Islet precursor cell (in vitro differentiated cells): ENCODE measurements around the gene DPH7.
"Not testable (repeated sequence)": the region's sequence is repeated elsewhere in the genome, so short reads cannot be mapped to it uniquely, and the experiment has no call there.

ENCODE experiments used
- DNase-seq: peaks from one replicate; pipeline ENCODE4 v3.0.0-alpha.2; 2018

DPH7 gene

GRCh38 chr9:137606005-137606621 is 27.4 kb upstream of the DPH7 start:
- peak; percentile 64 for DNase-seq

GRCh38 chr9:137605121-137606004 is 26.6 kb upstream of the DPH7 start, which contains the start of gene ARRDC1:
ARRDC1 (plus strand) TSS chr9:137605686; CDS start chr9:137605718, 32 bp downstream.
- peak; percentile 97 for DNase-seq

- no peak for DNase-seq
Observed at GRCh38 chr9:137604345-137605086, 25.8 kb upstream of the DPH7 start.

- DNase-seq, result no peak
Observed at GRCh38 chr9:137603879-137604278, 25.2 kb upstream of the DPH7 start.

- no peak for DNase-seq
Observed at GRCh38 chr9:137602661-137603060, 23.9 kb upstream of the DPH7 start.

- no peak for DNase-seq
Observed at GRCh38 chr9:137598943-137599342, 20.2 kb upstream of the DPH7 start.

- DNase-seq, result not testable (repeated sequence)
Observed at GRCh38 chr9:137596577-137596976, 17.9 kb upstream of the DPH7 start.

- DNase-seq, result no peak
Observed at GRCh38 chr9:137593176-137593575, 14.5 kb upstream of the DPH7 start.

GRCh38 chr9:137592767-137593166 is 14.0 kb upstream of the DPH7 start:
- DNase-seq, result no peak

- DNase-seq, result peak; percentile 88
Observed at GRCh38 chr9:137590469-137591383, 12.0 kb upstream of the DPH7 start, which contains the start of gene ZMYND19. ZMYND19 (minus strand) TSS chr9:137590512; CDS start chr9:137590263, 249 bp downstream.

GRCh38 chr9:137590123-137590468 is 11.4 kb upstream of the DPH7 start:
- no peak for DNase-seq

- no peak for DNase-seq
Observed at GRCh38 chr9:137589441-137590122, 10.9 kb upstream of the DPH7 start.

GRCh38 chr9:137588891-137589290 is 10.2 kb upstream of the DPH7 start:
- DNase-seq, result no peak

- DNase-seq, result no peak
Observed at GRCh38 chr9:137588311-137588710, 9.6 kb upstream of the DPH7 start.

- no peak for DNase-seq
Observed at GRCh38 chr9:137586854-137587253, 8.1 kb upstream of the DPH7 start.

GRCh38 chr9:137583957-137584356 is 5.2 kb upstream of the DPH7 start:
- no peak for DNase-seq

GRCh38 chr9:137583347-137583746 is 4.6 kb upstream of the DPH7 start:
- DNase-seq, result no peak

GRCh38 chr9:137582286-137582860 is 3.6 kb upstream of the DPH7 start:
- DNase-seq, result peak; percentile 63

- DNase-seq, result no peak
Observed at GRCh38 chr9:137581361-137582285, 2.9 kb upstream of the DPH7 start.

- no peak for DNase-seq
Observed at GRCh38 chr9:137580954-137581322, 2.2 kb upstream of the DPH7 start.
